ENCODE results near the gene PROCA1. TPM values are rescaled to one million over a fixed set of nuclear protein-coding genes. Genes with fewer than 3 reads are reported as not detected.

PROCA1 gene
- total and polyA plus RNA-seq, 9 donors, result 0.80 to 5.5 (median 3.1) TPM

DNA sequence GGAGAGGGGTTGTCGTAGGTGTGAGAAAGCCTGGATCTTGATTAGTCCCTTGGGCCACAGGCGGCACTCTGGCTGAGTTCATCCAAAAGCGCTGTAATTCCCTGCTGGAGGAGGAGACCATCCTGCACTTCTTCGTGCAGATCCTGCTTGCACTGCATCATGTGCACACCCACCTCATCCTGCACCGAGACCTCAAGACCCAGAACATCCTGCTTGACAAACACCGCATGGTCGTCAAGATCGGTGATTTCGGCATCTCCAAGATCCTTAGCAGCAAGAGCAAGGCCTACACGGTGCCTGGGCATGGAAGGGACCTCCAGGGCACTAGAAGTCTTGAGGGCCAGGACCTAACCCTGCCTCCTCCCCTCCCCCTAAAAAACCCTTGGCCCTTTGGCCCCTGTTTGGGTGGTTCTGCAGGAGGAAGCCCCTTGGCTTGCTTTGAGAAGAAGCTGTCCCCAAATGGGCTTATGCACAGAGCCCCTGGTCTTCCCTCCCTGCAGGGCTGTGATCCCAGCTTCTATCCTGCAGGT, 23.1 kb upstream of the PROCA1 start:
- no peaks in the 10 kb centered on the region for H3K9me3 ChIP-seq (replicated peaks; ENCODE audit: control insufficient read depth, low read depth, low read length)
- no peak overlapping the region for H3K4me3 ChIP-seq (ENCODE audit: low read length)
- no peaks in the 10 kb centered on the region for H3K4me1 ChIP-seq (ENCODE audit: control insufficient read depth, insufficient read depth, low read length)
- H3K27ac ChIP-seq (ENCODE audit: low read length), result no peak overlapping the region
- H3K36me3 ChIP-seq (ENCODE audit: control insufficient read depth, insufficient read depth, low read length), result peaks cover 6% of the 10 kb centered on the region
- WGBS (ENCODE audit: insufficient coverage), result 90% methylated on average over 8 of the region's 10 CpGs
- DNase-seq, result no peak
- no peaks in the 10 kb centered on the region for H3K27me3 ChIP-seq (ENCODE audit: control insufficient read depth, insufficient read depth, low read length)

DNA sequence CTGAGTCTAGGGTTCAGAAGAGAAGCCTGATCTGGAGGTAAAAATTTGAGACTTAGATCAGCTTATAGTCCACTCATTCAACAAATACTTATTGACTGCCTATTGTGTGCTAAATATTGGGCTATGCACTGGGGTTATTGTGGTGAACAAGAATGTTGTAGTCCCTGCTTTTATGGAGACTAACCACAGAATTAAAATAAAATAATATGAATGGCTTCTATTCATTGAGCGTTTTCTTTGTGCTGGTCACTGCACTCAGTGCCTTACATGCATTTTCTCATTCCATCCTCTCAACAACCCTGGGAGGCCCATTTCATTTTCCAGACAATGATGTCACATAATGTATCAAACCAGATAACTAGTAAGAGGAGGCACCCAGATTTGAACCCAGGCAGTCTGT, 21.7 kb upstream of the PROCA1 start:
- no peak for DNase-seq
- Histone ChIP-seq H3K27me3 (ENCODE audit: control insufficient read depth, insufficient read depth, low read length) (no peaks in the 10 kb centered on the region), H3K36me3 (ENCODE audit: control insufficient read depth, insufficient read depth, low read length) (peaks cover 6% of the 10 kb centered on the region), H3K4me1 (ENCODE audit: control insufficient read depth, insufficient read depth, low read length) (peaks cover 4% of the 10 kb centered on the region), H3K4me3 (ENCODE audit: low read length) (no peak overlapping the region), H3K9me3 (replicated peaks; ENCODE audit: control insufficient read depth, low read depth, low read length) (no peaks in the 10 kb centered on the region), H3K27ac (ENCODE audit: low read length) (no peak overlapping the region)
- no CpG with 5 or more reads among the region's 1 CpG for WGBS (ENCODE audit: insufficient coverage)

DNA sequence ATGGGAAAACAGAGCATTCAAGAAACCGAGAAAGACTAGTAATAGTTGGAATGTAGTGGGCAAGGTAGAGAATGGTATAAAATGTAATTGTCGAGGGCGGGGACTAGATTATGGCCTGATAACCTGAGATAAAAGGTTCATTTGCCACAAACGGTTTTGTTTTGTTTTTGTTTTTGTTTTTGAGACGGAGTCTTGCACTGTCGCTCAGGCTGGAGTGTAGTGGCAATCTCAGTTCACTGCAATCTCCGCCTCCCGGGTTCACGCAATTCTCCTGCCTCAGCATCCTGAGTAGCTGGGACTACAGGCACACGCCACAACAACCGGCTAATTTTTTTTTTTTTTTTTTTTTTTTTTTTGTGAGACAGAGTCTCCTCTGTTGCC, 18.3 kb upstream of the PROCA1 start:
- Histone ChIP-seq H3K36me3 (ENCODE audit: control insufficient read depth, insufficient read depth, low read length) (no peaks in the 10 kb centered on the region), H3K27ac (ENCODE audit: low read length) (no peak overlapping the region), H3K9me3 (replicated peaks; ENCODE audit: control insufficient read depth, low read depth, low read length) (no peaks in the 10 kb centered on the region), H3K4me3 (ENCODE audit: low read length) (no peak overlapping the region), H3K27me3 (ENCODE audit: control insufficient read depth, insufficient read depth, low read length) (no peaks in the 10 kb centered on the region), H3K4me1 (ENCODE audit: control insufficient read depth, insufficient read depth, low read length) (peaks cover 31% of the 10 kb centered on the region)
- WGBS (ENCODE audit: insufficient coverage), result 78% methylated on average over 6 of the region's 11 CpGs
- DNase-seq, result no peak

DNA sequence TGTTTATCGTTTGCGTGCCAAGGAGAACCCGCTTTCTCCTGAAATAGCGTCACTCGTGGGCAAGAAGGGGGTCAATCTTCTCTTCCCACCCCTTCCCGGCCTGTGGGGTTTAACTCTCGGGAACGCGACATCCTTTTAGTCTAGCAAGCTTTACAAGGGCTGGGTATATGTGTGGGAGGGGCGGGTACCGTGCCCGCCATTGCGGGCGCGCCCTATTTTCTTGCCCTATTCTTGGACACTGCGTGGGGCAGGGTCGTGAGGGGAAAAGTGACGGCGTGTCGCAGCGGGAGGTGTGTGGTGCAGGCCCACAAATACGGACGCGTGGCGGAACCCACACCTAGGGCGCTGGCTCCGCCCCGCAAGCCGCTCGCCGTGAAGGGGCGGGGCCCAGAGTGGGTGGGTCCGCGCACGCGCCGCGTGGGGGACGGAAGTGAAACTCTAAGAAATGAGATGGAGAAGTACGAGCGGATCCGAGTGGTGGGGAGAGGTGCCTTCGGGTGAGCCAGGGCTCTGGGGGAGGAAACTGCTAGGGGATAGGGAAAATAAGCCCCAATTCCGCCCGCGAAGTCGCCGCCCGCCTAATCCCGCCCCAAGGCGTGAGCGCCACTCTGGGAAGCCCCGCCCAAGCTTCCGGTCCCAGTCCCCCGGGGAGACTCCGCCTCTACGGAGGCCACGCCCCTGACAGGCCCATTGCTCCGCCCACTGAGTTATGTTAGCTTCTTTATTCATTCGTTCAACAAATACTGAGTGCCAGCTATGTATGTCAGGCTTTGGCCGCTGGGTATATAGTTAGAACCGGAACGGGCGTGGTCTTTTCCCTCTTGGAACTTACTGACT, 16.9 kb upstream of the PROCA1 start, which contains the start of gene NEK8:
Gene NEK8 (plus strand): TSS at position 425 of the 837 bp plus-strand sequence. CDS start 26 bp downstream, at position 451.
- peaks cover 38% of the 10 kb centered on the region for H3K4me1 ChIP-seq (ENCODE audit: control insufficient read depth, insufficient read depth, low read length)

DNA sequence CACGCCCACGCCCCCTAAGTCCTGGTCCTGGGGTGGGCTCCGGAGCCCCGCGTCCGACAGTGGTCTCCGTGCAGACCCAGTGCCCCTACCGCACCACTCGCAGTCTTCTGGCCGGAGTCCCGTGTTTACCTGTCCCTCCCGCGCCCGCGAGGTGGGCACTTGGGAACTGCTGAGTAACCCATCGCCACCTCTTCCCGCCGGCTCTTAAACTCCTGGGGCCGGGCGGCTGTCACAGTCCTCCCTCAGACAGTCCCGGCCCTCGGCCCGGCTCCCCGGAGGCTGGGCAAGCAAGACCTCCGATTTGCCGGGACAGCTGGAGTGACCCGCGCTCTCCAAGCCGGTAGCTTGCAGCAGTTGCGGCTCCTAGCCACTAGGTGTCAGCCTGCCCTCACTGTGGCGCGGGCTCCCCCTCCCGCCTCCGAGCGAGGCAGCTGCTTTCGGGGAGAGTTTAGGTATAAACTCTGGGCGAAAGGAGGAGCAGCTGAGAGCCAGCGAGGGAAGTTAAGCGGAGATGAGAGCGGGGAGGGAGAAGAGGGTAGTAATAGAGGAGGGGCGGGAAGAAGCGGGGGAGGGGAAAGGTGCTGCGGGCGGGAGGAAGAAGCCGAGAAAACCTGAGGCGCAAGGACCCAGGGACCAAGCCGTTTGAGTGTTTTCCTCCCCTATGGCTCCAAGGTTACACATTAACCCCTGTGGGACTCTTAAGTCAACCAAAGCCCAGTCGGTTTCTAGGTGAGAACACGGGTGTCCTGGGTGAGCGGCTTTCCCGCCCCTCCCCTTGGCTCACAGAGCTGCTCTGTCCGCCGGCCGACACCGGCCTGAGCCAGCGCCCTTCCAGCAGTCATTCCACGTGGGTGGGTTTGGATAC, 15.2 kb upstream of the PROCA1 start:
- Histone ChIP-seq H3K27ac (ENCODE audit: low read length) (peak overlapping the region; percentile 91), H3K36me3 (ENCODE audit: control insufficient read depth, insufficient read depth, low read length) (peaks cover 29% of the 10 kb centered on the region), H3K9me3 (replicated peaks; ENCODE audit: control insufficient read depth, low read depth, low read length) (no peaks in the 10 kb centered on the region), H3K4me1 (ENCODE audit: control insufficient read depth, insufficient read depth, low read length) (peaks cover 47% of the 10 kb centered on the region), H3K4me3 (ENCODE audit: low read length) (peak overlapping the region; percentile 66), H3K27me3 (ENCODE audit: control insufficient read depth, insufficient read depth, low read length) (no peaks in the 10 kb centered on the region)
- WGBS (ENCODE audit: insufficient coverage), result 0% methylated on average over 43 of the region's 57 CpGs
- peak; percentile 98 for DNase-seq

More for the DNA sequence above, 16.9 kb upstream of the PROCA1 start, which contains the start of gene NEK8:
- H3K4me3 ChIP-seq (ENCODE audit: low read length), result peak within 1 kb of the TSS; percentile 87
- no peaks in the 10 kb centered on the region for H3K27me3 ChIP-seq (ENCODE audit: control insufficient read depth, insufficient read depth, low read length)
- WGBS (ENCODE audit: insufficient coverage), result 1% methylated on average over 50 of the region's 64 CpGs
- H3K9me3 ChIP-seq (replicated peaks; ENCODE audit: control insufficient read depth, low read depth, low read length), result no peaks in the 10 kb centered on the region
- H3K27ac ChIP-seq (ENCODE audit: low read length), result peak within 1 kb of the TSS; percentile 99
- peaks cover 13% of the 10 kb centered on the region for H3K36me3 ChIP-seq (ENCODE audit: control insufficient read depth, insufficient read depth, low read length)
- peak; percentile 97 for DNase-seq

DNA sequence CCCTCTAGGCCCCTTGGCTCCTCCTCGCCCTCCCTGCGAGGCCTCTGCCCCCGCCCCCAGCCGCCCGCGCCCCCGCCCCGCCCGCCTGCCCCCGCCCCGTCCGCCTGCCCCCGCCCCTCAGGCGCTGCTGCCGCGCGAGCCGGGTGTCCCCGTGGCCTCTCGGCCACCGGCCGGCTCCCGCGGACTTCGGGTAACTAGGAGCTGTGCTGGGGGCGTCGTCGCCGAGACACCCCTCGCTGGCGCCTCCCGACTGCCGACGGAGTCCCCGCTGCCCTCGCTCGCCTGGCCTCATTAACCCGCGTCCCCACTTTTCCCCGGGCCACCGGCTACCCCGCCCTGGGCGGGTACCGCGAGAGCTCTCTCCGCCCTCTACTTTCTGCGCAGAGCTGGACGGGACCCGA, 14.5 kb upstream of the PROCA1 start, which contains the start of gene TLCD1:
Gene TLCD1 (minus strand): TSS at position 8 of the 401 bp plus-strand sequence. CDS start 136 bp downstream, outside the sequence.
- DNase-seq, result peak; percentile 77
- Histone ChIP-seq H3K27ac (ENCODE audit: low read length) (peak within 1 kb of the TSS; percentile 91), H3K9me3 (replicated peaks; ENCODE audit: control insufficient read depth, low read depth, low read length) (no peaks in the 10 kb centered on the region), H3K36me3 (ENCODE audit: control insufficient read depth, insufficient read depth, low read length) (peaks cover 35% of the 10 kb centered on the region), H3K4me1 (ENCODE audit: control insufficient read depth, insufficient read depth, low read length) (peaks cover 53% of the 10 kb centered on the region), H3K27me3 (ENCODE audit: control insufficient read depth, insufficient read depth, low read length) (no peaks in the 10 kb centered on the region), H3K4me3 (ENCODE audit: low read length) (peak within 1 kb of the TSS; percentile 66)
- WGBS (ENCODE audit: insufficient coverage), result 0% methylated on average over 37 of the region's 49 CpGs

DNA sequence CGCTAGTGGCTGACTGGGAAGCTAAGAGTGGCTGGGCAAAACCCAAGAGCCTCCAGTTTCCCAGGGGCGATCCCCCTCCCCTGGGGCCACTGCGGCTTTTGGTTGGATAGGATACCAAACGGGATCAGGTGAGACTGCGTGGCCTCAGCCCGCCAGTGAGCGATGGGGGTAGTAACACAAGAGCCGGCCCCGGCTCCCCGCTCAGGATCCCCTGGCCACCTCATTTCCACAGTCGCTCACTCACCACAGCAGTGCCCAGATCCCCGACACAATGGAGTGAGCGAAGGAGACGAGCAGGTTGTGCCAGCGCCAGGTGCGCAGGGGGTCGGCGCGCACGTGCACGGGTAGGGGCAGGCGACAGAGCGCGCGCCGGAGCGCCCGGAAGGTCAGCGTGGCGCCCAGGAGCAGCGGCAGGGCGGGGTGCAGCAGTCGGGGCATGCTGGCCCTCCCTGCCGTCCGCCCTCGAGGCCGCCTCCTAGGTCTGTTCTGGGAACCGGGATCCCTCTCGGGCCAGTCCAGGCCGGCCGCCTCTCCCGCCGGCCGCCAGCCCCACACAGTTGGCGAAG, 14.1 kb upstream of the PROCA1 start:
- DNase-seq, result no peak
- peak overlapping the region; percentile 85 for H3K27ac ChIP-seq (ENCODE audit: low read length)
- WGBS (ENCODE audit: insufficient coverage), result 0% methylated on average over 32 of the region's 45 CpGs

DNA sequence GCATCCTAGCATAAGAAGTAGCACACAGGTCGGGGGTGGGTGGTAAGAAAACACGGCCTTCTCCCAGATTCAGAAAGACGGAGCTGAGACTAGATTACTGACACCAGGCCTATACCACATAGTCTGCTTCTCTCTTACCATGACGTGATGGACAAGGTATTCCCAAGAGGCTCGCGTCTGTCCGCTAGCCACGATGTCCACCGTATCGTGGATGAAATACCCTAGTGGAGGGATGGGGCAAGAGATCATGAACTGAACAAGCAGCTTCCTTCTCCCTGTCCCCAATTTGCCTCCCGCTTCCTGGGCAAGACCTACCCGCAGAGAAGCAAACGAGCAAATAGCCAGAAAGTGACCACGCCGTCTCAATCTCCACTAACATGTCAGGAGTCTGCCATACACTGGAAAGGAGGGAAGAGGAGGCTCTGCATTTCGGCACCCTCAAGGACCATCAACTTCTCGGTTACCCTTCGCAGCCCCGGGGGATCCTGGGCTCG, 13.5 kb upstream of the PROCA1 start:
- Histone ChIP-seq H3K27me3 (ENCODE audit: control insufficient read depth, insufficient read depth, low read length) (no peaks in the 10 kb centered on the region), H3K27ac (ENCODE audit: low read length) (peak overlapping the region; percentile 85), H3K36me3 (ENCODE audit: control insufficient read depth, insufficient read depth, low read length) (peaks cover 41% of the 10 kb centered on the region), H3K4me1 (ENCODE audit: control insufficient read depth, insufficient read depth, low read length) (peaks cover 62% of the 10 kb centered on the region), H3K9me3 (replicated peaks; ENCODE audit: control insufficient read depth, low read depth, low read length) (no peaks in the 10 kb centered on the region), H3K4me3 (ENCODE audit: low read length) (peak overlapping the region; percentile 52)
- WGBS (ENCODE audit: insufficient coverage), result 4% methylated on average over 4 of the region's 20 CpGs
- DNase-seq, result peak; percentile 51

More for the DNA sequence above, 14.1 kb upstream of the PROCA1 start:
- Histone ChIP-seq H3K4me1 (ENCODE audit: control insufficient read depth, insufficient read depth, low read length) (peaks cover 58% of the 10 kb centered on the region), H3K9me3 (replicated peaks; ENCODE audit: control insufficient read depth, low read depth, low read length) (no peaks in the 10 kb centered on the region), H3K36me3 (ENCODE audit: control insufficient read depth, insufficient read depth, low read length) (peaks cover 40% of the 10 kb centered on the region), H3K27me3 (ENCODE audit: control insufficient read depth, insufficient read depth, low read length) (no peaks in the 10 kb centered on the region), H3K4me3 (ENCODE audit: low read length) (peak overlapping the region; percentile 52)

DNA sequence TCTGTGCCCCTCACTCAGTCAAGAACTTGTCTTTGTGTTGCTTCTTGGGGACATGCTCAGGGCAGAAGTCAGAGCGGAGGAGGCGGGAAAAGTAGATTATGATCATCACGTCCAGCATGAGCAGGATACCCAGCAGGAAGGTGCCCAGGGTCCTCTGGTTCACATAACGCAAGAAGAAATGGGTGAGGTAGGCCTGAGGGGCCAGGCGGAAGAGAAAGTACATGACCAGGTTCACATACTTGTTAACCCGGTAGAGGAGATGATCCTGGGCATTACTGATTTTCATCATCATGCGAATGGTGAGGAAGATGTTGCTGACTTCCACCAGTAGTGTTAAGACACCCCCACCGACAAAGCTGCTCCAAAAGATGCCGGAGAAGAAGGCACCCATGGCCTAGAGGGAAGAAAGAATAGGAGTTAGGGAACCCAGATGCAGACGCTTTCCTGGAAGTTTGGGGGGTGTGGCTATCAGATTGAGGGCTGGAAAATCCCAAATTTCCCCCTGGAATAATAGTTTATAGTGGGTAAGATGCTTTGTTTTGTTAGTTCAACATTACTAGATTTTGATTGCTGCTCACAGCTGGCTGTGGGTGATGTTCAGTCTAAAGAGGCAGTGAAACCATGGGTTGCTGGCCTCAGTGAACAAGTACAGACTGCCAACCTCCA, 12.9 kb upstream of the PROCA1 start:
- 66% methylated on average over 7 of the region's 10 CpGs for WGBS (ENCODE audit: insufficient coverage)
- Histone ChIP-seq H3K27me3 (ENCODE audit: control insufficient read depth, insufficient read depth, low read length) (no peaks in the 10 kb centered on the region), H3K4me1 (ENCODE audit: control insufficient read depth, insufficient read depth, low read length) (peaks cover 62% of the 10 kb centered on the region), H3K27ac (ENCODE audit: low read length) (peak overlapping the region; percentile 85), H3K4me3 (ENCODE audit: low read length) (no peak overlapping the region), H3K9me3 (replicated peaks; ENCODE audit: control insufficient read depth, low read depth, low read length) (no peaks in the 10 kb centered on the region), H3K36me3 (ENCODE audit: control insufficient read depth, insufficient read depth, low read length) (peaks cover 41% of the 10 kb centered on the region)
- no peak for DNase-seq

Measured in muscle of leg (tissue), 11 donors.